IMR-90 (cell line): Measurements from ENCODE around the gene MGAT5. TPM values are rescaled to one million over a fixed set of nuclear protein-coding genes. Genes with fewer than 3 reads are reported as not detected.

ENCODE experiments used
- ATAC-seq: fragments of 200-7000 bp; cut with Tn5 transposase; 2 replicates; pipeline ENCODE4 v1.9.1; 2020; ENCODE audit warnings: low read depth, mild to moderate bottlenecking, moderate library complexity
- BruUV-seq: library from RNA; stranded (reverse); fragments of 400-500 nt; replicated peaks from 2 replicates; lab custom pipeline; 2021; lab: Mats Ljungman, UMichigan
- CTCF ChIA-PET: fragments of 300-600 bp; formaldehyde crosslinking; extraction: SDS; loops from one replicate; lab custom pipeline; 2021; ENCODE audit warnings: antibody characterized with exemption; lab: Yijun Ruan, JAX
- POLR2A ChIA-PET: fragments of 300-600 bp; sonication (Branson Sonifier 250); formaldehyde crosslinking; loops from one replicate; lab custom pipeline; 2022; ENCODE audit warnings: antibody characterized with exemption; ENCODE audit not compliant: unreplicated experiment; lab: Charles Lee
- DNase-seq: peaks from one replicate; pipeline ENCODE4 v3.0.0; 2013
- H2AFZ ChIP-seq: replicated peaks from 2 replicates; pipeline ENCODE3; 2013; ENCODE audit warnings: low read length, mild to moderate bottlenecking; ENCODE audit not compliant: poor library complexity
- H2AK5ac ChIP-seq: 2 replicates; pipeline ENCODE4 v1.6.1; 2013; ENCODE audit warnings: low read depth, low read length, inconsistent platforms
- H2AK9ac ChIP-seq: replicated peaks from 2 replicates; pipeline ENCODE3; 2013; ENCODE audit warnings: mild to moderate bottlenecking, low read depth, low read length, moderate library complexity; ENCODE audit not compliant: poor library complexity
- H2BK120ac ChIP-seq: 2 replicates; pipeline ENCODE4 v1.6.1; 2013; ENCODE audit warnings: low read depth, low read length, inconsistent platforms
- H2BK15ac ChIP-seq: 3 replicates; pipeline ENCODE4 v1.6.1; 2013; ENCODE audit warnings: low read depth, low read length, inconsistent platforms
- H2BK20ac ChIP-seq: 2 replicates; pipeline ENCODE4 v1.6.1; 2013; ENCODE audit warnings: low read depth, mild to moderate bottlenecking, inconsistent platforms, low read length, moderate library complexity
- H2BK5ac ChIP-seq: 2 replicates; pipeline ENCODE4 v1.6.1; 2013; ENCODE audit warnings: mild to moderate bottlenecking, low read depth, low read length, inconsistent platforms; ENCODE audit not compliant: poor library complexity, severe bottlenecking
- H3K14ac ChIP-seq: replicated peaks from 2 replicates; pipeline ENCODE4 v1.6.1; 2013; ENCODE audit warnings: low read depth, low read length, inconsistent platforms
- H3K18ac ChIP-seq: 2 replicates; pipeline ENCODE4 v1.6.1; 2013; ENCODE audit warnings: low read depth, low read length, control low read depth
- H3K23ac ChIP-seq: 2 replicates; pipeline ENCODE4 v1.6.1; 2013; ENCODE audit warnings: low read depth, low read length, inconsistent platforms
- H3K27ac ChIP-seq: 2 replicates; pipeline ENCODE4 v1.5.1; 2013; ENCODE audit warnings: mild to moderate bottlenecking, control low read depth, low read length; ENCODE audit not compliant: insufficient read depth
- H3K27me3 ChIP-seq: 2 replicates; pipeline ENCODE4 v1.6.1; 2013; ENCODE audit warnings: low read length; ENCODE audit not compliant: control insufficient read depth, insufficient read depth
- H3K36me3 ChIP-seq: 2 replicates; pipeline ENCODE4 v1.6.1; 2013; ENCODE audit warnings: low read length, mixed read lengths; ENCODE audit not compliant: control insufficient read depth, insufficient read depth
- H3K4ac ChIP-seq: 2 replicates; pipeline ENCODE4 v1.6.1; 2013; ENCODE audit warnings: low read depth, low read length, inconsistent platforms
- H3K4me1 ChIP-seq: 2 replicates; pipeline ENCODE4 v1.6.1; 2013; ENCODE audit warnings: low read length, mixed read lengths; ENCODE audit not compliant: control insufficient read depth, insufficient read depth
- H3K4me2 ChIP-seq: 2 replicates; pipeline ENCODE4 v1.6.1; 2013; ENCODE audit warnings: low read depth, mild to moderate bottlenecking, control low read depth, low read length, moderate library complexity
- H3K4me3 ChIP-seq: 2 replicates; pipeline ENCODE4 v1.5.1; 2013; ENCODE audit warnings: low read depth, mild to moderate bottlenecking, control low read depth, low read length, moderate library complexity; ENCODE audit not compliant: insufficient read depth
- H3K56ac ChIP-seq: 2 replicates; pipeline ENCODE4 v1.6.1; 2013; ENCODE audit warnings: low read length, inconsistent platforms; ENCODE audit not compliant: insufficient read depth; ENCODE audit errors: extremely low read depth
- H3K79me1 ChIP-seq, 2 experiments: 2 replicates each; pipeline ENCODE4 v1.6.1; 2013; ENCODE audit warnings: low read length in 2 of 2, inconsistent platforms in 1 of 2, low read depth in 1 of 2
- H3K9ac ChIP-seq: 2 replicates; pipeline ENCODE4 v1.6.1; 2013; ENCODE audit warnings: low read depth, low read length, control low read depth
- H3K9me1 ChIP-seq: 2 replicates; pipeline ENCODE4 v1.6.1; 2013; ENCODE audit warnings: low read length, inconsistent platforms; ENCODE audit not compliant: insufficient read depth
- H3K9me3 ChIP-seq: 2 replicates; pipeline ENCODE4 v1.6.1; 2013; ENCODE audit warnings: low read length; ENCODE audit not compliant: control insufficient read depth, insufficient read depth
- H4K20me1 ChIP-seq: 2 replicates; pipeline ENCODE4 v1.6.1; 2013; ENCODE audit warnings: low read length, inconsistent platforms; ENCODE audit not compliant: insufficient read depth
- H4K5ac ChIP-seq: 2 replicates; pipeline ENCODE4 v1.6.1; 2013; ENCODE audit warnings: mild to moderate bottlenecking, low read depth, low read length, control low read depth
- H4K8ac ChIP-seq, 2 experiments: 2 replicates each; pipeline ENCODE4 v1.6.1; 2013; ENCODE audit warnings: low read depth in 2 of 2, low read length in 2 of 2, control low read depth in 1 of 2, inconsistent platforms in 1 of 2
- H4K91ac ChIP-seq: 2 replicates; pipeline ENCODE4 v1.6.1; 2013; ENCODE audit warnings: low read depth, low read length, inconsistent platforms; ENCODE audit not compliant: insufficient read depth
- BHLHE40 ChIP-seq: fragments of 150-350 bp; IDR thresholded peaks from 2 replicates; pipeline ENCODE4 v1.6.1; 2016; ENCODE audit warnings: mild to moderate bottlenecking, low read depth, low read length
- CEBPB ChIP-seq: IDR thresholded peaks from 2 replicates; pipeline ENCODE4 v1.6.1; 2012; ENCODE audit warnings: low read depth, low read length, improper control_type of control experiment
- CHD1 ChIP-seq: IDR thresholded peaks from 2 replicates; pipeline ENCODE4 v1.6.1; 2012; ENCODE audit warnings: low read depth, low read length, improper control_type of control experiment
- FOS ChIP-seq: fragments of 150-350 bp; IDR thresholded peaks from 2 replicates; pipeline ENCODE4 v1.6.1; 2016; ENCODE audit warnings: low read depth, low read length
- MAFK ChIP-seq: IDR thresholded peaks from 2 replicates; pipeline ENCODE4 v1.6.1; 2012; ENCODE audit warnings: low read depth, low read length, improper control_type of control experiment
- MAZ ChIP-seq: IDR thresholded peaks from 2 replicates; pipeline ENCODE4 v1.6.1; 2012; ENCODE audit warnings: low read depth, mild to moderate bottlenecking, low read length, improper control_type of control experiment, moderate library complexity, borderline replicate concordance
- MXI1 ChIP-seq: IDR thresholded peaks from 2 replicates; pipeline ENCODE4 v1.6.1; 2012; ENCODE audit warnings: low read depth, mild to moderate bottlenecking, low read length, moderate library complexity, borderline replicate concordance
- NFE2L2 ChIP-seq: fragments of 150-350 bp; IDR thresholded peaks from 2 replicates; pipeline ENCODE4 v1.6.1; 2016; ENCODE audit warnings: low read depth, mild to moderate bottlenecking, low read length
- POLR2A ChIP-seq: IDR thresholded peaks from 2 replicates; pipeline ENCODE4 v1.6.1; 2012; ENCODE audit warnings: mild to moderate bottlenecking, low read depth, low read length
- RAD21 ChIP-seq: IDR thresholded peaks from 2 replicates; pipeline ENCODE4 v1.6.1; 2012; ENCODE audit warnings: low read length, improper control_type of control experiment
- RCOR1 ChIP-seq: IDR thresholded peaks from 2 replicates; pipeline ENCODE4 v1.6.1; 2012; ENCODE audit warnings: mild to moderate bottlenecking, low read length, improper control_type of control experiment; ENCODE audit not compliant: insufficient replicate concordance
- RFX5 ChIP-seq: IDR thresholded peaks from 2 replicates; pipeline ENCODE4 v1.8.0; 2012; ENCODE audit warnings: low read depth, mild to moderate bottlenecking, low read length, moderate library complexity
- SMC3 ChIP-seq: fragments of 150-350 bp; IDR thresholded peaks from 2 replicates; pipeline ENCODE4 v1.6.1; 2016; ENCODE audit warnings: low read depth, mild to moderate bottlenecking, antibody characterized with exemption, low read length, moderate library complexity
- USF2 ChIP-seq: fragments of 150-350 bp; IDR thresholded peaks from 2 replicates; pipeline ENCODE4 v1.6.1; 2017; ENCODE audit warnings: mild to moderate bottlenecking, antibody characterized with exemption, low read length, low read depth
- WGBS, 2 experiments: methylation state at CpG; one replicate each; pipeline versions ENCODE4 v1.1.5 to v1.1.7; 2013; ENCODE audit warnings: missing lambda C conversion rate in 2 of 2; ENCODE audit not compliant: insufficient read length in 1 of 2; ENCODE audit errors: extremely low coverage in 2 of 2; 5-methylcytosine and 5-hydroxymethylcytosine counted together
- dilution Hi-C: fragments of 300-500 bp; cut with HindIII; formaldehyde crosslinking; loops from one replicate; pipeline ENCODE4 v1.14.3; 2018; ENCODE audit warnings: low sequenced_read_pairs; ENCODE audit not compliant: unreplicated experiment
- in situ Hi-C: fragments of 300-500 bp; cut with MboI; formaldehyde crosslinking; loops from 3 replicates; pipeline ENCODE4 v1.14.3; 2019; ENCODE audit warnings: low sequenced_read_pairs, inconsistent platforms, mixed read lengths
- intact Hi-C: fragments of 100-400 bp; cut with micrococcal nuclease; formaldehyde crosslinking; loops from 2 replicates; pipeline ENCODE4 v1.10.0; 2022
- polyA plus RNA-seq, 3 experiments: library from polyadenylated mRNA; depleted of rRNA; stranded (reverse); fragments of >200 nt; gene quantifications; 2 replicates each; pipeline ENCODE4 v1.2.3, GENCODE V29; 2012; ENCODE audit warnings: low replicate concordance in 1 of 3
- total RNA-seq: library from RNA; depleted of rRNA; stranded (reverse); fragments of >200 nt; gene quantifications from 2 replicates; pipeline ENCODE4 v1.2.3, GENCODE V29; 2012
- TF ChIP-seq, protein P1 (sequence below): fragments of 150-350 bp; IDR thresholded peaks from 2 replicates; pipeline ENCODE4 v1.6.1; 2016; ENCODE audit warnings: low read depth, mild to moderate bottlenecking, low read length, moderate library complexity, borderline replicate concordance
- TF ChIP-seq, protein P2 (sequence below): conservative IDR thresholded peaks from 2 replicates; pipeline ENCODE4 v1.5.1; 2012; ENCODE audit warnings: mild to moderate bottlenecking, low read depth, low read length, improper control_type of control experiment

Gene MGAT5
- total and polyA plus RNA-seq, 2 of the 4 experiments (the other 2 are of a cell fraction): 22.9 to 59.9 TPM

- in situ Hi-C loops: no loop called here
- dilution Hi-C loops: no loop called here
- Histone ChIP-seq H3K4ac (no peak overlapping the region), H2BK5ac (no peak overlapping the region), H3K27ac (no peak overlapping the region), H3K4me2 (no peak overlapping the region), H4K20me1 (no peaks in the 10 kb centered on the region), H2AK9ac (no peak overlapping the region), H3K9me3 (no peaks in the 10 kb centered on the region), H4K8ac (no peak overlapping the region), H3K9me1 (no peaks in the 10 kb centered on the region; the same call in 1 of the 2 replicates), H2BK20ac (no peak overlapping the region), H3K36me3 (peaks cover 54% of the 10 kb centered on the region), H3K14ac (no peak overlapping the region), H3K4me1 (peaks cover 10% of the 10 kb centered on the region; the same call in 1 of the 2 replicates), H2AK5ac (no peak overlapping the region), H3K9ac (no peak overlapping the region), H4K91ac (no peak overlapping the region), H4K5ac (no peak overlapping the region), H2BK120ac (no peak overlapping the region), H2AFZ (no peak overlapping the region), H3K79me1 (peaks cover 0 to 13% of the 10 kb centered on the region in 2 experiments; a peak in 1 of 4 replicates), H3K56ac (no peak overlapping the region), H3K27me3 (no peaks in the 10 kb centered on the region), H3K18ac (no peak overlapping the region), H3K23ac (no peak overlapping the region), H3K4me3 (no peak overlapping the region), H2BK15ac (no peak overlapping the region)
- DNase-seq: no peak
- ChIA-PET CTCF (no interaction called here), POLR2A (no interaction called here)
- TF ChIP-seq NFE2L2 (no peak), RAD21 (no peak), RCOR1 (no peak), MAZ (no peak), MAFK (no peak), RFX5 (no peak), BHLHE40 (no peak), CHD1 (no peak), USF2 (no peak), MXI1 (no peak), POLR2A (no peak), FOS (no peak), SMC3 (no peak), CEBPB (no peak)
- TF ChIP-seq, protein P1, sequence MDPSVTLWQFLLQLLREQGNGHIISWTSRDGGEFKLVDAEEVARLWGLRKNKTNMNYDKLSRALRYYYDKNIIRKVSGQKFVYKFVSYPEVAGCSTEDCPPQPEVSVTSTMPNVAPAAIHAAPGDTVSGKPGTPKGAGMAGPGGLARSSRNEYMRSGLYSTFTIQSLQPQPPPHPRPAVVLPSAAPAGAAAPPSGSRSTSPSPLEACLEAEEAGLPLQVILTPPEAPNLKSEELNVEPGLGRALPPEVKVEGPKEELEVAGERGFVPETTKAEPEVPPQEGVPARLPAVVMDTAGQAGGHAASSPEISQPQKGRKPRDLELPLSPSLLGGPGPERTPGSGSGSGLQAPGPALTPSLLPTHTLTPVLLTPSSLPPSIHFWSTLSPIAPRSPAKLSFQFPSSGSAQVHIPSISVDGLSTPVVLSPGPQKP: no peak
- TF ChIP-seq, protein P2, sequence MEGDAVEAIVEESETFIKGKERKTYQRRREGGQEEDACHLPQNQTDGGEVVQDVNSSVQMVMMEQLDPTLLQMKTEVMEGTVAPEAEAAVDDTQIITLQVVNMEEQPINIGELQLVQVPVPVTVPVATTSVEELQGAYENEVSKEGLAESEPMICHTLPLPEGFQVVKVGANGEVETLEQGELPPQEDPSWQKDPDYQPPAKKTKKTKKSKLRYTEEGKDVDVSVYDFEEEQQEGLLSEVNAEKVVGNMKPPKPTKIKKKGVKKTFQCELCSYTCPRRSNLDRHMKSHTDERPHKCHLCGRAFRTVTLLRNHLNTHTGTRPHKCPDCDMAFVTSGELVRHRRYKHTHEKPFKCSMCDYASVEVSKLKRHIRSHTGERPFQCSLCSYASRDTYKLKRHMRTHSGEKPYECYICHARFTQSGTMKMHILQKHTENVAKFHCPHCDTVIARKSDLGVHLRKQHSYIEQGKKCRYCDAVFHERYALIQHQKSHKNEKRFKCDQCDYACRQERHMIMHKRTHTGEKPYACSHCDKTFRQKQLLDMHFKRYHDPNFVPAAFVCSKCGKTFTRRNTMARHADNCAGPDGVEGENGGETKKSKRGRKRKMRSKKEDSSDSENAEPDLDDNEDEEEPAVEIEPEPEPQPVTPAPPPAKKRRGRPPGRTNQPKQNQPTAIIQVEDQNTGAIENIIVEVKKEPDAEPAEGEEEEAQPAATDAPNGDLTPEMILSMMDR: no peak
- intact Hi-C loops: no loop called here
- no peak for ATAC-seq
- WGBS, 2 experiments: 94% methylated on average over 3 of the region's 6 CpGs; no CpG with 5 or more reads in 1 of the 2 experiments
- no TSS peak for BruUV-seq
Measured at GRCh38 chr2:134448650-134449049, 194.8 kb downstream of the MGAT5 start.
